HepG2 (cell line): Measurements from ENCODE around the gene TEX9. TPM values are rescaled to one million over a fixed set of nuclear protein-coding genes. Genes with fewer than 3 reads are reported as not detected.

Source experiments
- ATAC-seq: fragments of 200-7000 bp; cut with Tn5 transposase; 3 replicates; pipeline ENCODE4 v1.9.1; 2020; ENCODE audit warnings: mild to moderate bottlenecking, moderate library complexity
- BruUV-seq: library from RNA; stranded (reverse); fragments of 400-500 nt; replicated peaks from 2 replicates; lab custom pipeline; 2021; lab: Mats Ljungman, UMichigan
- CTCF ChIA-PET: fragments of 300-600 bp; formaldehyde crosslinking; extraction: SDS; loops from one replicate; lab custom pipeline; 2021; ENCODE audit warnings: low total read pairs, inconsistent platforms, low intra/inter-chr PET ratio; lab: Yijun Ruan, JAX
- POLR2A ChIA-PET: fragments of 350-600 bp; sonication (Branson Sonifier 250); formaldehyde crosslinking; loops from one replicate; lab custom pipeline; 2020; ENCODE audit warnings: antibody characterized with exemption, inconsistent platforms; lab: Yijun Ruan, JAX
- DNase-seq: peaks from one replicate; pipeline ENCODE4 v3.0.0-alpha.2; 2015; ENCODE audit warnings: low spot score
- FAIRE-seq: peaks from 3 replicates; lab custom pipeline; 2011; peaks lifted over from hg19 to GRCh38; lab: Jason Lieb, UNC
- H2AFZ ChIP-seq: one replicate; pipeline ENCODE4 v1.6.1; 2011; ENCODE audit warnings: low read length, inconsistent platforms
- H3K27ac ChIP-seq: fragments of 300-600 bp; 3 replicates; pipeline ENCODE4 v1.8.0; 2011; ENCODE audit warnings: mixed run types, mild to moderate bottlenecking, mixed read lengths, low read length, inconsistent platforms; ENCODE audit not compliant: insufficient read depth; ENCODE audit errors: extremely low read length
- H3K27me3 ChIP-seq, 2 experiments: fragments of 200-600 bp in 1 of 2; 2 replicates in 1 of 2; 3 replicates in 1 of 2; pipeline versions ENCODE4 v1.6.0 to v1.8.0; 2011; ENCODE audit warnings: low read length in 2 of 2, mild to moderate bottlenecking in 2 of 2, moderate library complexity in 2 of 2, inconsistent platforms in 1 of 2; ENCODE audit not compliant: insufficient read depth in 2 of 2, control insufficient read depth in 1 of 2
- H3K36me3 ChIP-seq, 2 experiments: fragments of 200-600 bp in 1 of 2; replicated peaks in 1 of 2; 2 replicates in 1 of 2; 3 replicates in 1 of 2; pipeline versions ENCODE4 v1.5.1 to v1.8.0; 2011; ENCODE audit warnings: low read length in 2 of 2, inconsistent platforms in 1 of 2; ENCODE audit not compliant: insufficient read depth in 2 of 2, control insufficient read depth in 1 of 2
- H3K4me1 ChIP-seq: 2 replicates; pipeline ENCODE4 v1.5.1; 2012; ENCODE audit warnings: low read length, inconsistent platforms; ENCODE audit not compliant: insufficient read depth
- H3K4me2 ChIP-seq: 2 replicates; pipeline ENCODE4 v1.6.0; 2011; ENCODE audit warnings: low read depth, low read length, inconsistent platforms
- H3K4me3 ChIP-seq, 3 experiments: fragments of 200-600 bp in 1 of 3; sonication (generic), shearing (Covaris generic) in 1 of 3; replicated peaks in 1 of 3; 2 replicates each; pipeline ENCODE4 v1.5.1; 2011 to 2016; ENCODE audit warnings: low read length in 3 of 3, inconsistent platforms in 2 of 3, low read depth in 2 of 3, mild to moderate bottlenecking in 2 of 3, control low read depth in 1 of 3, mixed read lengths in 1 of 3; ENCODE audit not compliant: insufficient read depth in 1 of 3
- H3K79me2 ChIP-seq: one replicate; pipeline ENCODE4 v1.6.1; 2011; ENCODE audit warnings: low read length, inconsistent platforms; ENCODE audit not compliant: insufficient read depth
- H3K9ac ChIP-seq: 2 replicates; pipeline ENCODE4 v1.6.0; 2011; ENCODE audit warnings: mild to moderate bottlenecking, low read depth, low read length, inconsistent platforms; ENCODE audit not compliant: insufficient read depth
- H3K9me3 ChIP-seq: 2 replicates; pipeline ENCODE4 v1.5.1; 2012; ENCODE audit warnings: mild to moderate bottlenecking, low read length
- H4K20me1 ChIP-seq: 2 replicates; pipeline ENCODE4 v1.6.0; 2011; ENCODE audit warnings: inconsistent platforms, mild to moderate bottlenecking, low read length, moderate library complexity; ENCODE audit not compliant: insufficient read depth
- AKAP8 ChIP-seq: sonication (generic); formaldehyde crosslinking; IDR thresholded peaks from 2 replicates; pipeline ENCODE4 v1.5.1; 2020; ENCODE audit warnings: mild to moderate bottlenecking, missing genetic modification reagents
- CBX5 ChIP-seq: sonication (generic); formaldehyde crosslinking; IDR thresholded peaks from 2 replicates; pipeline ENCODE4 v1.4.0; 2020; ENCODE audit warnings: missing genetic modification reagents, borderline replicate concordance
- CTCF ChIP-seq: sonication (generic); formaldehyde crosslinking; IDR thresholded peaks from 2 replicates; pipeline ENCODE4 v1.5.0; 2020; ENCODE audit warnings: mild to moderate bottlenecking, missing genetic modification reagents, moderate library complexity
- GFI1 ChIP-seq: sonication (generic); formaldehyde crosslinking; IDR thresholded peaks from 2 replicates; pipeline ENCODE4 v1.5.0; 2020; ENCODE audit warnings: missing genetic modification reagents, mild to moderate bottlenecking, borderline replicate concordance
- IKZF1 ChIP-seq: fragments of 450-650 bp; IDR thresholded peaks from 2 replicates; pipeline ENCODE4 v1.7.1; 2016
- MXD1 ChIP-seq: sonication (generic); formaldehyde crosslinking; IDR thresholded peaks from 2 replicates; pipeline ENCODE4 v1.4.0; 2020; ENCODE audit warnings: mild to moderate bottlenecking, missing genetic modification reagents
- SRSF9 ChIP-seq: fragments of 200-400 bp; formaldehyde crosslinking; IDR thresholded peaks from 2 replicates; pipeline ENCODE4 v1.6.1; 2018; ENCODE audit warnings: borderline replicate concordance, mild to moderate bottlenecking, low read depth, low read length; ENCODE audit not compliant: insufficient read depth, poor library complexity, severe bottlenecking
- TBX3 ChIP-seq: fragments of 450-650 bp; IDR thresholded peaks from 2 replicates; pipeline ENCODE4 v1.6.1; 2017; ENCODE audit warnings: antibody characterized with exemption, mild to moderate bottlenecking, inconsistent platforms, borderline replicate concordance
- ZNF138 ChIP-seq: sonication (generic); formaldehyde crosslinking; IDR thresholded peaks from 2 replicates; pipeline ENCODE4 v1.5.0; 2020; ENCODE audit warnings: mild to moderate bottlenecking, low read depth, missing genetic modification reagents
- ZNF546 ChIP-seq: sonication (generic); formaldehyde crosslinking; conservative IDR thresholded peaks from 2 replicates; pipeline ENCODE4 v1.8.1; 2023; ENCODE audit warnings: mild to moderate bottlenecking, missing genetic modification reagents
- ZNF83 ChIP-seq: sonication (generic); formaldehyde crosslinking; IDR thresholded peaks from 2 replicates; pipeline ENCODE4 v1.4.0; 2020; ENCODE audit warnings: missing genetic modification reagents, mild to moderate bottlenecking, borderline replicate concordance
- WGBS: methylation state at CpG from one replicate; pipeline ENCODE4 v1.1.6; 2017; ENCODE audit warnings: low lambda C conversion rate; 5-methylcytosine and 5-hydroxymethylcytosine counted together
- in situ Hi-C: cut with HindIII; loops from 2 replicates; pipeline ENCODE4 v1.10.0; 2017; ENCODE audit warnings: low pct_unique_long_range_greater_than_20kb; ENCODE audit not compliant: extremely low pct_ligation_motif_present
- intact Hi-C: fragments of 100-400 bp; cut with micrococcal nuclease; formaldehyde crosslinking; loops from one replicate; pipeline ENCODE4 v1.10.0; 2022; ENCODE audit not compliant: unreplicated experiment
- polyA plus RNA-seq, 8 experiments: library from polyadenylated mRNA; depleted of rRNA in 3 of 8; stranded (reverse) in 7 of 8; unstranded in 1 of 8; fragments of >200 nt; fragmentation: Illumina TruSeq in 4 of 8; extraction: Trizol in 4 of 8; gene quantifications; 2 replicates each; pipeline versions ENCODE4 v1.2.1 to v1.2.3, GENCODE V29; 2011 to 2016; ENCODE audit warnings: low read depth in 4 of 8, missing spikeins in 1 of 8, mixed read lengths in 1 of 8; ENCODE audit not compliant: insufficient read depth in 1 of 8
- total RNA-seq, 5 experiments: library from RNA; depleted of rRNA; stranded (reverse); fragments of >200 nt; fragmentation: Illumina TruSeq; extraction: Trizol; gene quantifications; 2 replicates each; pipeline ENCODE4 v1.2.3, GENCODE V29; 2016; ENCODE audit warnings: low read depth in 1 of 5

TEX9 gene
- total and polyA plus RNA-seq, 2 of the 13 experiments (the other 11 are each of a cell fraction or from before 2014, with no cell fraction given) = 0.82 to 6.9 TPM

GRCh38 chr15:56428821-56429458, 63.7 kb downstream of the TEX9 start (continued):
- TF ChIP-seq CTCF (CRISPR knock-in tag) = peak; percentile 67
- TF ChIP-seq IKZF1 = no peak
- TF ChIP-seq ZNF546 (CRISPR knock-in tag) = no peak
- TF ChIP-seq, all 625 proteins: peak for 4

GRCh38 chr15:56432304-56432703, 67.1 kb downstream of the TEX9 start:
- Histone ChIP-seq H3K4me2 (no peak overlapping the region), H2AFZ (no peak overlapping the region), H3K36me3 (0 out of 5 replicates have a peak, but pooled peaks cover 0 to 3% of the 10 kb centered on the region in 2 experiments), H3K4me1 (no peaks in the 10 kb centered on the region), H4K20me1 (no peaks in the 10 kb centered on the region), H3K27ac (no peak overlapping the region), H3K9me3 (no peaks in the 10 kb centered on the region), H3K79me2 (no peaks in the 10 kb centered on the region), H3K27me3 (no peaks in the 10 kb centered on the region), H3K9ac (no peak overlapping the region), H3K4me3 (no peak overlapping the region)
- CTCF ChIA-PET = no interaction called here
- intact Hi-C loops = no loop called here
- FAIRE-seq (no peak), ATAC-seq (no peak), DNase-seq (no peak)
- in situ Hi-C loops = loop anchor here (5.0 kb wide), 1 partner anchor 185 kb away; no protein-coding TSS in a partner anchor
- 89% methylated on average over 5 of the region's 5 CpGs for WGBS
- TF ChIP-seq ZNF83 (no peak), ZNF138 (CRISPR knock-in tag) (no peak), GFI1 (CRISPR knock-in tag) (no peak), AKAP8 (CRISPR knock-in tag) (no peak), SRSF9 (no peak), TBX3 (no peak), CBX5 (no peak), MXD1 (CRISPR knock-in tag) (no peak)
- no TSS peak for BruUV-seq
- POLR2A ChIA-PET = no interaction called here
